HCT116 (cell line): Measurements from ENCODE around the gene TRIP13. TPM values are rescaled to one million over a fixed set of nuclear protein-coding genes. Genes with fewer than 3 reads are reported as not detected.

ENCODE experiments used
- ATAC-seq: fragments of 200-7000 bp; cut with Tn5 transposase; 2 replicates; pipeline ENCODE4 v1.9.1; 2020; ENCODE audit warnings: mild to moderate bottlenecking, moderate library complexity
- BruUV-seq: library from RNA; stranded (reverse); fragments of 400-500 nt; replicated peaks from 2 replicates; lab custom pipeline; 2021; lab: Mats Ljungman, UMichigan
- CTCF ChIA-PET: fragments of 300-600 bp; sonication (Branson Sonifier 250); formaldehyde crosslinking; loops from one replicate; lab custom pipeline; 2021; ENCODE audit warnings: antibody characterized with exemption; lab: Charles Lee
- POLR2A ChIA-PET: fragments of 300-600, 350-600 bp; sonication (Branson Sonifier 250); formaldehyde crosslinking; loops from one replicate; lab custom pipeline; 2021; ENCODE audit warnings: antibody characterized with exemption; lab: Charles Lee
- RAD21 ChIA-PET, 2 experiments: fragments of 300-600 bp; sonication (Branson Sonifier 250); formaldehyde crosslinking; loops; one replicate each; lab custom pipeline; 2023; ENCODE audit warnings: low total read pairs in 2 of 2; ENCODE audit not compliant: uncharacterized antibody in 2 of 2, unreplicated experiment in 2 of 2, low non-redundant PET in 1 of 2; lab: Charles Lee
- DNase-seq: peaks from one replicate; pipeline ENCODE4 v3.0.0-alpha.2; 2010; ENCODE audit warnings: low read depth, low spot score
- H2AFZ ChIP-seq: fragments of 200-600 bp; shearing (Covaris generic), sonication (generic); 2 replicates; pipeline ENCODE4 v1.6.1; 2017; ENCODE audit warnings: low read depth, mixed run types, mixed read lengths, antibody characterized with exemption, low read length; ENCODE audit not compliant: poor library complexity, severe bottlenecking
- H3K27ac ChIP-seq: 2 replicates; pipeline ENCODE4 v1.5.1; 2012; ENCODE audit warnings: low read depth, low read length
- H3K27me3 ChIP-seq: fragments of 200-600 bp; sonication (generic); 2 replicates; pipeline ENCODE4 v1.6.1; 2016; ENCODE audit warnings: mixed run types, low read length, mixed read lengths; ENCODE audit not compliant: insufficient read depth
- H3K36me3 ChIP-seq, 2 experiments: fragments of 200-500 bp in 1 of 2; fragments of 200-600 bp in 1 of 2; sonication (Bioruptor generic) in 1 of 2; sonication (generic) in 1 of 2; 2 replicates each; pipeline versions ENCODE4 v1.5.1 to v1.6.1; 2014 to 2016; ENCODE audit warnings: low read length in 2 of 2, inconsistent platforms in 1 of 2, mixed read lengths in 1 of 2, mixed run types in 1 of 2; ENCODE audit not compliant: insufficient read depth in 2 of 2, control insufficient read depth in 1 of 2
- H3K4me1 ChIP-seq, 2 experiments: fragments of 200-600 bp in 1 of 2; sonication (generic) in 1 of 2; 2 replicates each; pipeline versions ENCODE4 v1.5.1 to v1.6.1; 2012 to 2017; ENCODE audit warnings: low read length in 2 of 2, inconsistent platforms in 1 of 2, mild to moderate bottlenecking in 1 of 2, mixed read lengths in 1 of 2, mixed run types in 1 of 2, moderate library complexity in 1 of 2; ENCODE audit not compliant: insufficient read depth in 2 of 2, control insufficient read depth in 1 of 2
- H3K4me2 ChIP-seq: fragments of 200-600 bp; sonication (generic); 2 replicates; pipeline ENCODE4 v1.6.1; 2017; ENCODE audit warnings: mixed run types, low read length, mixed read lengths
- H3K4me3 ChIP-seq, 2 experiments: fragments of 200-600 bp in 1 of 2; sonication (generic) in 1 of 2; replicated peaks in 1 of 2; 2 replicates each; pipeline ENCODE4 v1.5.1; 2011 to 2016; ENCODE audit warnings: low read length in 2 of 2, control low read depth in 1 of 2, low read depth in 1 of 2, mild to moderate bottlenecking in 1 of 2, mixed read lengths in 1 of 2, mixed run types in 1 of 2
- H3K79me2 ChIP-seq: fragments of 200-600 bp; sonication (generic); 2 replicates; pipeline ENCODE4 v1.6.1; 2017; ENCODE audit warnings: mild to moderate bottlenecking, mixed run types, low read length, moderate library complexity, mixed read lengths; ENCODE audit not compliant: insufficient read depth
- H3K9ac ChIP-seq: fragments of 200-600 bp; sonication (generic); 2 replicates; pipeline ENCODE4 v1.6.1; 2016; ENCODE audit warnings: low read length, mixed read lengths
- H3K9me2 ChIP-seq: fragments of 200-600 bp; sonication (generic), shearing (Covaris generic); 2 replicates; pipeline ENCODE4 v1.6.1; 2017; ENCODE audit warnings: mixed run types, mild to moderate bottlenecking, moderate library complexity; ENCODE audit not compliant: insufficient read depth
- H3K9me3 ChIP-seq, 2 experiments: fragments of 200-500 bp in 1 of 2; fragments of 200-600 bp in 1 of 2; sonication (Bioruptor generic) in 1 of 2; sonication (generic) in 1 of 2; 2 replicates each; pipeline ENCODE4 v1.6.1; 2014 to 2017; ENCODE audit warnings: low read length in 2 of 2, mixed read lengths in 2 of 2, inconsistent platforms in 1 of 2, low read depth in 1 of 2, mild to moderate bottlenecking in 1 of 2, mixed run types in 1 of 2, moderate library complexity in 1 of 2; ENCODE audit not compliant: control insufficient read depth in 1 of 2, insufficient read depth in 1 of 2
- H4K20me1 ChIP-seq: fragments of 200-600 bp; sonication (generic), shearing (Covaris generic); 2 replicates; pipeline ENCODE4 v1.6.1; 2017; ENCODE audit warnings: mixed run types, mild to moderate bottlenecking, moderate library complexity; ENCODE audit not compliant: insufficient read depth
- ATF3 ChIP-seq: IDR thresholded peaks from 2 replicates; pipeline ENCODE4 v1.6.1; 2012
- CBX3 ChIP-seq: IDR thresholded peaks from 2 replicates; pipeline ENCODE4 v1.6.1; 2012; ENCODE audit warnings: low read depth
- CEBPB ChIP-seq: IDR thresholded peaks from 2 replicates; pipeline ENCODE4 v1.6.1; 2012; ENCODE audit warnings: low read depth
- EGR1 ChIP-seq: IDR thresholded peaks from 2 replicates; pipeline ENCODE4 v1.6.1; 2012; ENCODE audit warnings: low read depth
- ELF1 ChIP-seq: IDR thresholded peaks from 2 replicates; pipeline ENCODE4 v1.6.1; 2012; ENCODE audit warnings: low read depth, borderline replicate concordance
- EZH2 ChIP-seq: fragments of 200-600 bp; sonication (generic); IDR thresholded peaks from 2 replicates; pipeline ENCODE4 v1.6.1; 2017; ENCODE audit warnings: antibody characterized with exemption, mixed run types
- EZH2phosphoT487 ChIP-seq: fragments of 200-600 bp; IDR thresholded peaks from 2 replicates; pipeline ENCODE4 v1.6.1; 2018; ENCODE audit warnings: antibody characterized with exemption, borderline replicate concordance
- FOSL1 ChIP-seq: IDR thresholded peaks from 2 replicates; pipeline ENCODE4 v1.6.1; 2012; ENCODE audit warnings: low read depth
- JUND ChIP-seq: IDR thresholded peaks from 2 replicates; pipeline ENCODE4 v1.6.1; 2012
- POLR2A ChIP-seq: IDR thresholded peaks from 2 replicates; pipeline ENCODE4 v1.7.0; 2011; ENCODE audit warnings: borderline replicate concordance; ENCODE audit not compliant: insufficient read depth, insufficient read length; ENCODE audit errors: extremely low read depth
- POLR2AphosphoS5 ChIP-seq: IDR thresholded peaks from 2 replicates; pipeline ENCODE4 v1.6.1; 2011; ENCODE audit warnings: mild to moderate bottlenecking, low read depth, low read length, moderate library complexity
- REST ChIP-seq: IDR thresholded peaks from 2 replicates; pipeline ENCODE4 v1.6.1; 2012; ENCODE audit warnings: low read depth
- SIN3A ChIP-seq: IDR thresholded peaks from 2 replicates; pipeline ENCODE4 v1.6.1; 2012; ENCODE audit warnings: low read depth
- SRF ChIP-seq: IDR thresholded peaks from 2 replicates; pipeline ENCODE4 v1.6.1; 2012; ENCODE audit warnings: low read depth
- TCF7L2 ChIP-seq: IDR thresholded peaks from 2 replicates; pipeline ENCODE4 v1.7.0; 2011; ENCODE audit warnings: borderline replicate concordance, inconsistent platforms; ENCODE audit not compliant: insufficient read depth, insufficient read length; ENCODE audit errors: extremely low read depth
- YY1 ChIP-seq: IDR thresholded peaks from 2 replicates; pipeline ENCODE4 v1.6.1; 2011; ENCODE audit warnings: low read length, low read depth, moderate library complexity, mild to moderate bottlenecking; ENCODE audit not compliant: insufficient replicate concordance; ENCODE audit errors: extremely low read depth
- ZBTB33 ChIP-seq: IDR thresholded peaks from 2 replicates; pipeline ENCODE4 v1.6.1; 2011; ENCODE audit warnings: mild to moderate bottlenecking, low read length, moderate library complexity; ENCODE audit not compliant: insufficient replicate concordance; ENCODE audit errors: extremely low read depth
- ZNF274 ChIP-seq: fragments of 200-500 bp; sonication (Bioruptor generic); IDR thresholded peaks from 2 replicates; pipeline ENCODE4 v1.6.1; 2014; ENCODE audit warnings: mild to moderate bottlenecking, low read depth, low read length, inconsistent platforms
- intact Hi-C: fragments of 100-400 bp; cut with micrococcal nuclease; formaldehyde crosslinking; loops from 2 replicates; pipeline ENCODE4 v1.10.0; 2022
- total RNA-seq: library from RNA; stranded (reverse); gene quantifications from one replicate; pipeline ENCODE4 v1.2.1, GENCODE V29; 2021; ENCODE audit not compliant: unreplicated experiment

TRIP13 gene
- total RNA-seq, 1 experiment from 2014 or later: 45.0 TPM

- Histone ChIP-seq H3K4me1 (0 out of 4 replicates have a peak, but pooled peaks cover 0 to 3% of the 10 kb centered on the region in 2 experiments), H3K79me2 (no peaks in the 10 kb centered on the region), H4K20me1 (no peaks in the 10 kb centered on the region), H3K9me3 (no peaks in the 10 kb centered on the region), H3K9me2 (no peaks in the 10 kb centered on the region), H3K9ac (no peak overlapping the region), H3K4me3 (no peak overlapping the region), H2AFZ (no peak overlapping the region), H3K27ac (no peak overlapping the region), H3K4me2 (no peak overlapping the region), H3K27me3 (no peaks in the 10 kb centered on the region), H3K36me3 (peaks cover 0 to 12% of the 10 kb centered on the region in 2 experiments; a peak in 1 of 4 replicates)
- ATAC-seq (0 out of 2 replicates have a peak, but pooled peaks have one; percentile 7), DNase-seq (no peak)
- intact Hi-C loops: loop anchor here (1.0 to 5.0 kb wide), 4 partner anchors 89 to 720 kb away; no protein-coding TSS in a partner anchor
- CTCF ChIA-PET: interaction anchor here (1.1 to 2.2 kb wide), 5 partner anchors 10 to 245 kb away, joined by 4 to 28 read pairs (median 8); no protein-coding TSS in a partner anchor
- RAD21 ChIA-PET: no interaction called here
- no peak for TF ChIP-seq YY1
- no peak for TF ChIP-seq EZH2phosphoT487
- TF ChIP-seq FOSL1: no peak
- no peak for TF ChIP-seq ZNF274
- no peak for TF ChIP-seq SRF
- TF ChIP-seq EGR1: no peak
- TF ChIP-seq SIN3A: no peak
- TF ChIP-seq JUND: no peak
- no peak for TF ChIP-seq ATF3
- TF ChIP-seq CBX3: no peak
- no peak for TF ChIP-seq CEBPB
- no peak for TF ChIP-seq REST
- no peak for TF ChIP-seq TCF7L2
- TF ChIP-seq ZBTB33: no peak
- no peak for TF ChIP-seq POLR2AphosphoS5
- TF ChIP-seq EZH2: no peak
- no peak for TF ChIP-seq POLR2A
- no peak for TF ChIP-seq ELF1
- POLR2A ChIA-PET: interaction anchor here (1.2 kb wide), 1 partner anchor 87 kb away, joined by 3 read pairs; no protein-coding TSS in a partner anchor
- no TSS peak for BruUV-seq
These were observed 30.0 kb downstream of the TRIP13 start for GRCh38 chr5:922436-923280.
